ENCODE measurements around the gene RNF125. TPM values are rescaled to one million over a fixed set of nuclear protein-coding genes. Genes with fewer than 3 reads are reported as not detected.

Gene RNF125
- total RNA-seq, 2 donors from 2014 or later, result 1.2 to 2.6 TPM

- no peaks in the 10 kb centered on the region for H3K27me3 ChIP-seq (replicated peaks; ENCODE audit: insufficient read depth)
- no peaks in the 10 kb centered on the region for H3K36me3 ChIP-seq
- peak; percentile 41 for DNase-seq (ENCODE audit: low spot score)
- H3K9me3 ChIP-seq, result no peaks in the 10 kb centered on the region
- peak overlapping the region; percentile 87 to 93 for H3K4me3 ChIP-seq
- peak overlapping the region; percentile 100 for H3K27ac ChIP-seq
- intact Hi-C loops (cut with DNase I), result loop anchor here (5.0 kb wide), 1 partner anchor 151 kb away; the partner anchor contains the start of gene TRAPPC8
- no peaks in the 10 kb centered on the region for H3K4me1 ChIP-seq (replicated peaks)
- WGBS, result 2% methylated on average over 28 of the region's 32 CpGs
- no peak for TF ChIP-seq POLR2AphosphoS5 (IDR thresholded peaks at IDR 0.05)
- no peak for TF ChIP-seq POLR2A (IDR thresholded peaks at IDR 0.05)
- TF ChIP-seq CTCF (IDR thresholded peaks at IDR 0.05), result no peak
These were observed 74.5 kb downstream of the RNF125 start for GRCh38 chr18:32093102-32093511.

GRCh38 chr18:32093523-32093922 lies 74.9 kb downstream of the RNF125 start:
- DNase-seq (ENCODE audit: low spot score), result peak; percentile 18
- Histone ChIP-seq H3K36me3 (no peaks in the 10 kb centered on the region), H3K4me1 (replicated peaks) (no peaks in the 10 kb centered on the region), H3K9me3 (no peaks in the 10 kb centered on the region), H3K27me3 (replicated peaks; ENCODE audit: insufficient read depth) (no peaks in the 10 kb centered on the region), H3K27ac (peak overlapping the region; percentile 100), H3K4me3 (peak overlapping the region; percentile 87 to 93)
- intact Hi-C loops (cut with DNase I), result loop anchor here (5.0 kb wide), 1 partner anchor 151 kb away; the partner anchor contains the start of gene TRAPPC8
- 4% methylated on average over 7 of the region's 7 CpGs for WGBS
- TF ChIP-seq POLR2AphosphoS5 (IDR thresholded peaks at IDR 0.05) (no peak), CTCF (IDR thresholded peaks at IDR 0.05) (no peak), POLR2A (IDR thresholded peaks at IDR 0.05) (no peak)

GRCh38 chr18:32095192-32095899 lies 76.7 kb downstream of the RNF125 start:
- WGBS, result 85% methylated on average over 7 of the region's 7 CpGs
- H3K36me3 ChIP-seq, result no peaks in the 10 kb centered on the region
- H3K4me1 ChIP-seq (replicated peaks), result no peaks in the 10 kb centered on the region
- no peaks in the 10 kb centered on the region for H3K27me3 ChIP-seq (replicated peaks; ENCODE audit: insufficient read depth)
- DNase-seq (ENCODE audit: low spot score), result no peak
- no peak overlapping the region for H3K27ac ChIP-seq
- intact Hi-C loops (cut with DNase I), result no loop called here
- no peaks in the 10 kb centered on the region for H3K9me3 ChIP-seq
- TF ChIP-seq POLR2A (IDR thresholded peaks at IDR 0.05), result no peak
- no peak for TF ChIP-seq POLR2AphosphoS5 (IDR thresholded peaks at IDR 0.05)
- H3K4me3 ChIP-seq, result no peak overlapping the region

GRCh38 chr18:32095900-32096229 lies 77.2 kb downstream of the RNF125 start:
- 75% methylated on average over 4 of the region's 4 CpGs for WGBS

GRCh38 chr18:32096946-32097345 lies 78.3 kb downstream of the RNF125 start:
- intact Hi-C loops (cut with DNase I), result no loop called here
- DNase-seq (ENCODE audit: low spot score), result no peak
- WGBS, result 58% methylated on average over 2 of the region's 2 CpGs
- Histone ChIP-seq H3K4me3 (no peak overlapping the region), H3K36me3 (no peaks in the 10 kb centered on the region), H3K9me3 (no peaks in the 10 kb centered on the region), H3K27me3 (replicated peaks; ENCODE audit: insufficient read depth) (no peaks in the 10 kb centered on the region), H3K4me1 (replicated peaks) (no peaks in the 10 kb centered on the region), H3K27ac (no peak overlapping the region)
- no peak for TF ChIP-seq CTCF (IDR thresholded peaks at IDR 0.05)
- no peak for TF ChIP-seq POLR2AphosphoS5 (IDR thresholded peaks at IDR 0.05)
- no peak for TF ChIP-seq POLR2A (IDR thresholded peaks at IDR 0.05)

More at GRCh38 chr18:32095900-32096229, 77.2 kb downstream of the RNF125 start:
- H3K27ac ChIP-seq, result no peak overlapping the region
- no peaks in the 10 kb centered on the region for H3K36me3 ChIP-seq
- H3K9me3 ChIP-seq, result no peaks in the 10 kb centered on the region
- intact Hi-C loops (cut with DNase I), result no loop called here
- TF ChIP-seq POLR2AphosphoS5 (IDR thresholded peaks at IDR 0.05) (no peak), POLR2A (IDR thresholded peaks at IDR 0.05) (no peak), CTCF (IDR thresholded peaks at IDR 0.05) (no peak)
- H3K27me3 ChIP-seq (replicated peaks; ENCODE audit: insufficient read depth), result no peaks in the 10 kb centered on the region
- no peak for DNase-seq (ENCODE audit: low spot score)
- no peaks in the 10 kb centered on the region for H3K4me1 ChIP-seq (replicated peaks)
- no peak overlapping the region for H3K4me3 ChIP-seq

Measured in prostate gland (tissue), 2 donors.